Breast epithelium (tissue), 4 donors: ENCODE data around the gene ARSD. TPM values are rescaled to one million over a fixed set of nuclear protein-coding genes. Genes with fewer than 3 reads are reported as not detected.

Experiments
- DNase-seq, 2 donors: peaks; one replicate each; pipeline ENCODE4 v3.0.0-alpha.2; 2019; ENCODE audit warnings: low spot score in 2 of 2
- H3K27ac ChIP-seq, 2 donors: fragments of 200-600 bp; sonication (generic) in 1 of 2; one replicate each; pipeline ENCODE4 v1.5.1; 2016 to 2019; ENCODE audit warnings: mild to moderate bottlenecking in 1 of 2
- H3K27me3 ChIP-seq, 2 donors: fragments of 200-600 bp; sonication (generic) in 1 of 2; one replicate each; pipeline versions ENCODE4 v1.5.1 to v1.6.0; 2017 to 2019; ENCODE audit warnings: control low read depth in 1 of 2, mild to moderate bottlenecking in 1 of 2
- H3K36me3 ChIP-seq: fragments of 200-600 bp; one replicate; pipeline ENCODE4 v1.5.1; 2019
- H3K4me1 ChIP-seq, 2 donors: fragments of 200-600 bp; sonication (generic); one replicate each; pipeline ENCODE4 v1.5.1; 2016 to 2019; ENCODE audit warnings: control low read depth in 1 of 2
- H3K4me3 ChIP-seq, 3 donors: fragments of 200-600 bp; sonication (generic); 1 replicate in 2 of 3; 2 replicates in 1 of 3; pipeline ENCODE4 v1.5.1; 2016 to 2019; ENCODE audit warnings: mild to moderate bottlenecking in 3 of 3, moderate library complexity in 2 of 3
- H3K9me3 ChIP-seq, 2 donors: fragments of 200-600 bp; sonication (generic) in 1 of 2; one replicate each; pipeline ENCODE4 v1.5.1; 2016 to 2019; ENCODE audit warnings: control low read depth in 1 of 2
- CTCF ChIP-seq, 3 donors: fragments of 450-650 bp; IDR thresholded peaks; one replicate each; pipeline ENCODE4 v1.5.1; 2016 to 2017; ENCODE audit warnings: antibody characterized with exemption in 3 of 3, mild to moderate bottlenecking in 3 of 3, moderate library complexity in 3 of 3
- POLR2A ChIP-seq: fragments of 450-650 bp; IDR thresholded peaks from one replicate; pipeline ENCODE4 v1.6.1; 2016; ENCODE audit warnings: antibody characterized with exemption, mild to moderate bottlenecking, moderate library complexity
- POLR2AphosphoS5 ChIP-seq, 3 donors: sonication (generic); formaldehyde crosslinking; IDR thresholded peaks; one replicate each; pipeline ENCODE4 v1.6.1; 2017; ENCODE audit warnings: antibody characterized with exemption in 3 of 3
- intact Hi-C: fragments of 100-400 bp; cut with DNase I; formaldehyde crosslinking; loops from one replicate; pipeline ENCODE4 v1.15.1; 2023; ENCODE audit warnings: low total_unique reads
- total RNA-seq, 3 donors: library from RNA; depleted of rRNA; stranded (reverse); fragments of >200 nt; gene quantifications; one replicate each; pipeline ENCODE4 v1.1.0, GENCODE V29; 2016

The ARSD gene
- total RNA-seq, 3 donors from 2014 or later = 28.0 to 83.3 (median 47.2) TPM

GRCh38 chrX:2870650-2871049, 58.5 kb downstream of the ARSD start:
- TF ChIP-seq CTCF (IDR thresholded peaks at IDR 0.05) = no peak
- no peak for TF ChIP-seq POLR2AphosphoS5 (IDR thresholded peaks at IDR 0.05)
- no peak for TF ChIP-seq POLR2A
- no peak overlapping the region for H3K27ac ChIP-seq
- H3K9me3 ChIP-seq = peaks cover 0 to 24% of the 10 kb centered on the region in 2 donors
- intact Hi-C loops = no loop called here
- DNase-seq = no peak
- no peak overlapping the region for H3K4me3 ChIP-seq
- peaks cover 0 to 5% of the 10 kb centered on the region in 2 donors for H3K27me3 ChIP-seq
- no peaks in the 10 kb centered on the region for H3K4me1 ChIP-seq
- no peaks in the 10 kb centered on the region for H3K36me3 ChIP-seq

- TF ChIP-seq POLR2A (no peak), POLR2AphosphoS5 (IDR thresholded peaks at IDR 0.05) (no peak), CTCF (IDR thresholded peaks at IDR 0.05) (no peak)
- H3K27ac ChIP-seq = no peak overlapping the region
- peaks cover 0 to 5% of the 10 kb centered on the region in 2 donors for H3K27me3 ChIP-seq
- DNase-seq = no peak
- no peak overlapping the region for H3K4me3 ChIP-seq
- peaks cover 0 to 15% of the 10 kb centered on the region in 2 donors for H3K9me3 ChIP-seq
- intact Hi-C loops = no loop called here
- no peaks in the 10 kb centered on the region for H3K4me1 ChIP-seq
- H3K36me3 ChIP-seq = no peaks in the 10 kb centered on the region
Measured at GRCh38 chrX:2867206-2867605, 61.9 kb downstream of the ARSD start.

DNA sequence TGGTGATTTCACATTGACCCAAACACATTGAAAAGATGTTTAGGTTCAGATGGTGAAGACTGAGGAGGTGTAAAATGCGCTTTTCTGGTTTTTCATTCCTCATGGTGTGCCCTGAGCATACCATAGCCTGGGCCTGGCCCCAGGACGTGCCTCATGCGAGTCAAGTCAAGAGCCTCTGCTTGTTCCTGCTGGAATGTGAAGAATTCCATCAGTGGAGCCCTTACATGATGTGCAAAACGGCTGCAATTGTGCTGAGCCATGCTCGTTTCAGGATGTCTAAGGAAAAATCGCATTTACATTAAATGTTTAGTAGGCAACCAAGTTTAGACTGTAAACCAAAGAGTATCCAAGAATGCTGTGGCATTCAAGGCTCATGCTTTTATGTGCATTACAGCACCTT, 65.5 kb downstream of the ARSD start:
- H3K4me1 ChIP-seq = no peaks in the 10 kb centered on the region
- no peak overlapping the region for H3K27ac ChIP-seq
- no peak for TF ChIP-seq POLR2AphosphoS5 (IDR thresholded peaks at IDR 0.05)
- no peak for TF ChIP-seq CTCF (IDR thresholded peaks at IDR 0.05)
- no peak for TF ChIP-seq POLR2A
- H3K36me3 ChIP-seq = no peaks in the 10 kb centered on the region
- DNase-seq = no peak
- H3K4me3 ChIP-seq = no peak overlapping the region
- H3K9me3 ChIP-seq = no peaks in the 10 kb centered on the region
- intact Hi-C loops = no loop called here
- peaks cover 0 to 5% of the 10 kb centered on the region in 2 donors for H3K27me3 ChIP-seq

DNA sequence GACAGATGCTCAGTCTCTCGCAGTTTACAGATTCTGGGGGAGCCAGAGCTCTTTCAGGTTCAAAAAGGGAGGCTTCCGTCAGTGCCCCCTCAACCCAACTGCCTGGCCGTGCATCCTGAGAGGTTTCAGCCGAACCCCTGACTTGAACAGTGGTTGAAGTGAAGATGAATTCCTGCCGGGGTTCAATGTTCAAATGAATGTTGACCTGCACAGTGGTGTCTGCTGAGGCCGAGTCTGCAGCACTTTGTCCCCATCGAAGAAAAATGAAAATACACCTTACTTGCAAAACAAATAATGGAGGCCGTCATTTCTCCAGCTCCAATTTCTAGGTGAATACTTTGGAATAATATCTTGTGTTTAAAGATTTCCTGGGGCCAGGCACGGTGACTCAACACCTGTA, 66.7 kb downstream of the ARSD start:
- DNase-seq = no peak
- Histone ChIP-seq H3K36me3 (no peaks in the 10 kb centered on the region), H3K9me3 (no peaks in the 10 kb centered on the region), H3K27ac (no peak overlapping the region), H3K27me3 (peaks cover 0 to 5% of the 10 kb centered on the region in 2 donors), H3K4me1 (no peaks in the 10 kb centered on the region), H3K4me3 (no peak overlapping the region)
- no peak for TF ChIP-seq CTCF (IDR thresholded peaks at IDR 0.05)
- no peak for TF ChIP-seq POLR2A
- TF ChIP-seq POLR2AphosphoS5 (IDR thresholded peaks at IDR 0.05) = no peak
- intact Hi-C loops = no loop called here

- Histone ChIP-seq H3K4me1 (no peaks in the 10 kb centered on the region), H3K4me3 (no peak overlapping the region), H3K9me3 (no peaks in the 10 kb centered on the region), H3K36me3 (no peaks in the 10 kb centered on the region), H3K27me3 (no peaks in the 10 kb centered on the region), H3K27ac (no peak overlapping the region)
- TF ChIP-seq POLR2A (no peak), POLR2AphosphoS5 (IDR thresholded peaks at IDR 0.05) (no peak), CTCF (IDR thresholded peaks at IDR 0.05) (no peak)
- intact Hi-C loops = no loop called here
- DNase-seq = no peak
Measured at GRCh38 chrX:2859197-2859797, 69.8 kb downstream of the ARSD start.
